Stimulated activated CD4-positive, alpha-beta T cell treated with anti-CD3 and anti-CD28 coated beads, TNF-alpha, amount 100 ng/mL, for 24 hours (primary cell): ENCODE measurements around the gene APBA1.

Source experiments
- DNase-seq, 3 experiments: peaks; one replicate each; pipeline ENCODE4 v3.0.0-alpha.2; 2020; ENCODE audit warnings: low read depth in 3 of 3

Gene APBA1

DNA sequence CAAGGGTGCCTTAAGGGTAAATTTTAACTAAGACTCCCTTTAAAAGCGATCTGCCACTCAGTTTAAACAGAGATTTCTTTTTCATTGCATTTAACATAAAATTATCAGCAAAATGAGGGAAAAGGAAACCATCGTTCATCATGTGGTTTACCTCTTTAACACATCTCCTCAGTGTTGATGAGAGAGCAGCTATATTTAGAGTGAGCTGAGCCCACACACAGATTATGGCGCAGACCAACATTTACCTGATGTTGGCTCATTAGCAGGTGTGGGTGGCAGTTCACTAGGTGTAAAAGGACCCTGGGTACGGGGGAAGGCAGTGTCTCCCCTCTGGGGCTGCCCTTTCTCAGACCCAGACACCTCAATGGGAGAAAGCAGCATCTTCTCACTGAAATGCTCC lies 197.3 kb downstream of the APBA1 start:
- no peak for DNase-seq

- no peak for DNase-seq
These were observed 200.0 kb downstream of the APBA1 start for GRCh38 chr9:69472101-69472620.

DNA sequence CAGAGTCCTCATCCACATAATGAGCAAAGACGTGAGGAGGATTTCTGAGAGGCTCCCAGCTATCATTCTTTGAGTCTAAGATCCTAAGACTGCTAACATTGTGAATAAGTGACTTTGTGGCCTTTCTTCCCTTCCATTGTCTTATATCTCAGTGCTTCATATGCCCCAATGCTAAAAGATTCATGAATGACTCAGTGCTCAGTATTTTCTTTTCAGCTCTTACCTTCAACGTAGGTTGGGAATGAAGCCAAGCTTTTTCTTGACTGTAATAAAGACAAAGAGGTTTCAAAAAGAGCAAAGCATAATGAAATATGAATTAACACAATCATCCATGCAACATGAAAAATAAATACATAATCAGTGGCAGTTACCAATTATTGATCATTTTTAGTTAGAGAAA lies 200.7 kb downstream of the APBA1 start:
- DNase-seq: no peak

DNA sequence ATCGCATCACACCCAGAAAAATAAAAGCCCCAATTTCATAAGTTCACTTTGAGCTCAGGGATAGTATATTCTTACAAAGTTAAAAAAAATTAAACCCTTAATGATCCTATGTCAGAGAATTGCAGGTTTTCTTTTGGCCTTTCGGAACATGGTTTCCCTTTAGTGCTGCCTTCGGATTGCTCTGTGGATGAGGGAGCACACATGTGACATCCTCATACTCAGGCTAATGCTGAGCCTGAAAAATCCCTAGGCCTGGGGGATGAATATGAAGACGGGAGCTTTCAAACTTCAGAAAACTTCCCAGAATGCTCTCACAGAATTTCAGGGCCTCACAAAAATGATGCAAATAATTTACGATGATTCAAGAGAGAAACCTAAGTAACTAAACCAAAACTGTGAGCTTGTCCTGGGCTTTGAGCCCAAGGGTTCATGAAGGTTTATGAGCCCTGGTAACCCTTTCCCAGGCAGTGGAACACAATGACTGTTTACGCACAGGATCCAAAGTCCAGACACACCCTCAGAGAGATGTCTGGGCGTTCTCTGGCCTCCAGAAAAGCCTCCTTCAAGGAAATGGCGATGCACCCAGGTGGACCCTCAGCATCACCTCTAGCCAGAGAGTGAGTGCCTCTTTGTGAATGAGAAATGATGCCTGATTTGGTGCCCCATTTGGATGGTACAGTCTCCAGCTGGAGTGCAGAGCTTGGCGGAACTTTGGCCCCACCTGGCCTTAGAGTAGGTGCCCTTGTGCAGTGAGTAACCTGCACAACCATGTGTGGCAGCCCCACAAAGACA lies 201.8 kb downstream of the APBA1 start:
- DNase-seq: no peak

GRCh38 chr9:69469136-69469535 lies 203.0 kb downstream of the APBA1 start:
- DNase-seq: no peak

GRCh38 chr9:69468380-69468779 lies 203.8 kb downstream of the APBA1 start:
- no peak for DNase-seq

DNA sequence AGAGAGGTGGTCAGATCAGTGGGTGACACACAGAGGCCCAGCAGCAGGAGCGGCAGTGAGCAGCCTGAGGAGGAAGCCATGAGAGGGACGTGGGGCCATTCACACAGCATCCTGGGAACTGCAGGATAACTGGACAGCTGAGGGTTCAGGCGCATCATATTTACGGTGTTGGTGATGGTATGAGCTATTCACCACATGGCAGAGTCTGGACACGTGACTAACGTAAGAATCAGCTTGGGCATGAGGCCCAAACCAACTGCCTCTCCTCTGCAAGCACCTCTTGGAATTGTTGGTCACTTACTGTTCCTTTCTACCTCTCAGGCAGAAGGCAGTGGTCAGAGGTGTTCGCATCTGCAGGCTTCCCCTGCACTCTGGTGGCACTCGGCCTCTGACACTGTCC lies 206.0 kb downstream of the APBA1 start:
- DNase-seq: no peak

GRCh38 chr9:69465473-69465872 lies 206.7 kb downstream of the APBA1 start:
- no peak for DNase-seq

- no peak for DNase-seq
These were observed 208.6 kb downstream of the APBA1 start for GRCh38 chr9:69463497-69464068.

- no peak for DNase-seq
These were observed 209.8 kb downstream of the APBA1 start for GRCh38 chr9:69462394-69462793.

DNA sequence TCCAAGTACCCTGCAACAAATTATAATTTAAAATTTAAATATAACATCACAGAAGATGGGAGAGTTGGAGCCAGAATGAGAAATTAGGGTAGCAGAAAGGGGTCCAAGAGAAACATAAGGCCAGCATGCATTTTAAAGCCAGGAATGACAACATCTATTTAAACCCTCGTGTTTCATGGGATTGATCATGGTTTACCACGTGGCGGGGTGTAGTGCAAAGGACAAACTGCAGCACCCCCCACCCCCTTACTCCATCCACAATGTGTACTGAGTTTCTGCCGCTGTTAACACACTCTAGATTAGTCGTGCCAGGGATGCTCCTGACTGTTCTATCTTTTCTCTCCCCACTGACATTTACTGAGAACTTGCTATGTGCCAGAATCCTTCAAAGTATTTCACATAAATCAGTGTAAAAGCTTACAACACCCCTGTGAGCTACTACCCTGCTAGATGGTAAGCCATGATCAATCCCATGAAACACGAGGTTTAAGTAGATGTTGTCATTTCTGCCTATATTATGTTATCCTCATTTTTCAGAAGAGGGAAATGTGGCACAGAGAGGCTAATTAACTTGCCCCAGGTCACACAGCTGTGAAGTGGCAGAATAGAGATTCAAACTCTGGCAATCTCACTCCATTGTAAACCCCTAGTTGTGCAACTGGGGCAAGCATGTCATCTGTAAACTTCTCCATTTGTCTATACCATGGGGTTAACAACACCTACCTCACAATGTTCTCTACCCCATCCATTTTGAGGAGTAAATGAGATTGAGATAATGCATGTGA lies 210.9 kb downstream of the APBA1 start:
- DNase-seq: no peak

- DNase-seq: no peak
These were observed 212.2 kb downstream of the APBA1 start for GRCh38 chr9:69460012-69460411.

DNA sequence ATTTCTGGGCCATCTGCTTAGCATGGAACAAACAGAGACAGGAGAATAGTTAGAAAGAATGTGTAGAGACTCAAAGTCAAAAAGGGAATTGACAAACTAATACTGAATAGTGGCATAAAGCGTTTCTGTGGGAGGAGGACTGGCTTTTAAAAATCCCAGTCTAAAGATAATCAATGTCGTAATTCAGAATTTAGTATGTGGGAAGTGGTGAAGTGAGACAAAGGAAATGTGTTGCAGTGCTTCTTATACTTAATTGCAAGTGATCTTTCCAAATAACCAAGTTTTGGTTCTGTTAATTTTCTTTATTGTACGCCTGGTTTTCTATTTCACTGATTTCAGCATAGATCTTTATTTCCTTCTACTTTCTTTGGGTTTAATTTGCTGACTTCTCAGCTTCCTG lies 214.0 kb downstream of the APBA1 start:
- no peak for DNase-seq

DNA sequence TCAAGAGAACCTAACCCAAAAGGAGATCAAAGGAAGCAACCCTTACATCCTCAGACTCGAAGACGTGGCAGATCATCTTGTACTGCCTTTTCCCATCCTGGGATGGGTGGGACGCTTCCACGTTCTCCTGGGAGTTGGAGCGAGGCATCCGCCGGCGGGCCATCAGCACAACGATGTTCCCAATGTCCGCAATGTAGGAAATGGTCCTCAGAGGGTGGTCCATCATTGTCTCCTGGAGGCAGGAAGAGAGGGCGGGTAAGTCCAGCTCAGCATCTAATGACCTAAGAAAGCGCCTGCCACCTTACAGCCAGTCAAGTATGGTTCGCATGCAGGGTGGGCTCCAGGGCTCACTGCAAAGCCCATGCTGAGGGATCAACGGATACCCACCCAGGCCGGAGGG lies 216.0 kb downstream of the APBA1 start:
- DNase-seq: no peak

DNA sequence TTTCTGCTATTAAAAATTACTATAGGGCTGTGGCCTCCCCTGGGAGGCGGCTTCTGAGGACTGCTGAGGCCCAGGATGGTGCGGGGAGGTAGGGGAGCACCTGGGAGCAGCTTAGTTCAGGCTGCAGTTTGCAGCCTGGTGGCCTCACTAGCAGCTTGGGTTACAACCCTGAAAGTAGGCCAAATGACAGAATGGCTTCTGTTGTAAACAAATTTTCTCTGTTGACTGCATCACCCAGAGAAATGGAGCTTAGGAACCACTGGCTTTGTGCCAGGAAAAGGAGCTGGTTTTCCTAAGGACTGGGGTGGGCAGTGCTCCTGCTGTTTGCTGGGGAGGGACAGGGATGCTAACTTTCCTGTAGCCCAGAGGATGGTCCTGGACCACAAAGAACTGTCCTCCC lies 216.9 kb downstream of the APBA1 start:
- DNase-seq: no peak

GRCh38 chr9:69454321-69454720 lies 217.8 kb downstream of the APBA1 start:
- DNase-seq: no peak

DNA sequence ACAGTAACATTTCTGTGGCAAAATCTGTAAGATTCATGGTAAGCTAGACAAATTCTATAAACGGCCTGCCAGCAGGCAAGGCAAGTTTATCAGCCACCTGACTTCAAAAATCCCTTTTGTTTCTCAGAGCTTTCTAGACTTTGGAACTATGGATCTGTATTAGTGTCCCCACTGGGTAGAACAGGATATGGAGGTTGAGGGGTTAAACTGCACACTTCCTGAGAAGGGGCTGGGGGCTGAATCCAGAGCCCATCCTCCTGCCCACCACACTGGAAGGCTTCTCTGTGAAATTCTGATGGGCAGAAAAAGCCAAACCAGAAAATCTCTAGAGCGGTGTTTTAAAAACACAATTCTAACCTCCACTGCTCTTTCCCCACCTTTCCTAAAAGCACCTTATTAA lies 218.4 kb downstream of the APBA1 start:
- no peak for DNase-seq

- no peak for DNase-seq
These were observed 219.9 kb downstream of the APBA1 start for GRCh38 chr9:69452110-69452782.

DNA sequence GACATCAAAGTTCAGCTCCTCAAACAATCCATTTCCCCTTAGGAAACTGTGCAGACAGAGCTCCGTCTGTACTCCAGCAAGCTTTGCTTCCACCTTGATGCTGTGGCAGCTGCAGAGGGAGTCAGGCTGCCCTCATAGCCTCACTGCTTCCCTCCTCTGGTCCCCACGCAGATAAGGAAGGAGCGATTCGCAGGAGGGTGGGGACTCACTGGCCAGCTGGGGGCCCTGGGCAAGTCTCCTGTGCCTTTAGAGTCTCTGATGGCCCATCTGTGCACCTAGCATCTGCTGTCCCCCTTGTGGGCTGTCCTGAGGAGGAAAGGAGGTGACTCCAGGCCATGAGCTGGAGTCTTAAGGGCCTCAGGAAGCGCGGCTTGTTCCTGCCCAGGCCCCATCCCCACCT lies 225.7 kb downstream of the APBA1 start:
- DNase-seq: no peak

DNA sequence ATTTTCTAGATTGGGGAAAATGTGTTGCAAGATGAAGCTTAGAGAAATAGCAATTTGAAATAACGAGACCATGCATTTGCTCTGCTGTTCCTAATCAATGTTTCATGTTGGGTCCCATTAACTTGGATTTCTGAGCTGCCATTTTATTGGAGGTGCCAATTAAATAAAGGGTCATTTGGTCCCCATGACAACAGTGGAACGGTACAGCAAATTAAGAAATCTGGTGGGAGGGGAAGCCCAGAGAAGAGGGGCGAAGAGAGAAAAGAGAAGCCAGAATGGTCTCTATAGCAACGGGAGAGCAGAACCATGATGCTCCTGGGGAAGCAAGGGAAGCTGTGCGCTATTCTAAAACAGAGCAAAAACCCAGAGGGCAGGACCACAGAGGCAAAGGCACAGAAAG lies 226.9 kb downstream of the APBA1 start:
- no peak for DNase-seq

DNA sequence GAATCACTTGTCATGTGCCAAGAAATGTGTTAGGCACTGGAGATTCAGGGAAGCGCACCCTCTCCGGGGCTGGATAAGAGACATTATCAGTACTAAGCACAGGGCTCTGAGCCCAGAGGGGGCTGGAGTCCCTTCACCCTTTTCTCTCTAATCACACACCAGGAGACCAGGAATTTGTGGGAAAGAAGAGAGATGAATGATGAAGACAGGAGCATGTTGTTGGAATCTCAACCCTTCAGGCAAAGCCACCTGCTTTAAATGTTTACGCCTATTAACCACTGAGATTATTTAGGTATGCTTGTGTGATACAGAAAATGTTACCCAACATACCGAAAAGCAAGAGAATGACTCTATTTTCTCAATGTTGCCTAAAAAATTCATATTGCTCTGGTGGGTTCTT lies 227.4 kb downstream of the APBA1 start:
- DNase-seq: no peak

GRCh38 chr9:69444021-69444420 lies 228.2 kb downstream of the APBA1 start:
- DNase-seq: no peak
